GM21529 (cell line): ENCODE measurements around the gene ETFA.

ENCODE experiments used
- ATAC-seq: cut with Tn5 transposase; IDR thresholded peaks from one replicate; pipeline ENCODE4 v1.9.1; 2021; ENCODE audit not compliant: unreplicated experiment

ETFA gene

GRCh38 chr15:76179023-76179422 is 132.2 kb downstream of the ETFA start:
- no peak for ATAC-seq

DNA sequence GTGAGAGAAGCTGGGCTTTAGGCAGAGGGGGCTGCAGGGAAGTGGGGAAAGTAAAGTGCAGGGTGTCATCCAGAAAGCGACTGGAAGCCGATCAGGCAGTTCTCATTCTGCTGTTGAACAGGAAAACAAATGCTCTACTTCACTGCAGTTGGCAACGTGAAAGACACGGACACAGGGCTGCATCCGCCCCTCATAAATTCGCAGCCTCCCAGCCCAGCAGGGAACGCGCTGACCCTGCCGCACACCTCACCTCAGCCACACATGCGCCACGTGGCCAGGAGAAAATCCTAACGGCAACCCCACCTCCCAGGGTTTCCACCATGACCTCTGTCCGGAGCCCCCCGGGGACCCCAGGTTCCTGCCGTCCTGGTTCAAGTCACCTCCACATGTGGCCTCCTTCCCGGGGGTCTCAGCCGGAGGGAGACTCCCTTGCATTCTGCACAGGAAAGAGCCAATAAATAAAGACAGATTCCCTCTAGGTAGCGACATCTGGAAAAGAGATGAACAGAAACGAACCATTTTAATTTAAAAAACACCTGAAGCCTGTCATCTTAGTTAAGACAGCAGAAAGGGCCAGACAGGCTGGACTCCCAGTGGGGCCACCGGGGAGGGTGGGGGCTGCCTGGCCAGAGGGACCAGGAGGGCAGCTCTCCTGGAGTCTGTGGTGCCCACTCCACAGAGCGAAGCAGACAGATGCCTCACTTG is 132.8 kb downstream of the ETFA start:
- no peak for ATAC-seq

GRCh38 chr15:76177491-76178040 is 133.7 kb downstream of the ETFA start:
- no peak for ATAC-seq

DNA sequence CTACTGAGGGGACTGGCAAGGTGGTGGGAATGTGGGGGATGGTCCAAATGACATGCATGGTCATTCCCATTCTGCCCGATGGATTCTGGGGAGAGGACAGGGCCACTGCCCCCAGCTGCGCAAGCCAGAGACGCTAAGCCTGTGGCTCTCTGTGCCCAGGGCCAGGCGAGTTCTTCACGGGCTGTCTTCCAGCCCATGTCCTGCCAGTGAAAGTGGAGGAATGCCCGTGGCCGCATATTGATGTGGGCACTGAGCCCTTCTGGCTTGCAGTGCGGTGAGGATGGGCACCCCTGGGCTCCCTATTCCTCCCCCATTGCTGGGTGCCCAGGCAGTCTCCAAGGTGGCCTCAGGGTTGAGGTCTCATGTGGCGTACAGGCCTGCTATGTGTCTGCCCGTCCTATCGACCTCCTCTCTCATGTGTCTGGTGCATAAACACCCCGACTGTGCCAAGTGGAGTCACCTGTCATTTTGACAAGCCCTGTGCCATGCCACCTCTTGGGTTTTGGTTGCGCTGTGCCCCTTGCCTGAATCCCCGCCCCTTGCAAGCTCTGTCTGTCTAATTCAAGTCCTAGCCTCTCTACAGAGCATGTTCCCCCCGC is 134.7 kb downstream of the ETFA start:
- ATAC-seq, result no peak

DNA sequence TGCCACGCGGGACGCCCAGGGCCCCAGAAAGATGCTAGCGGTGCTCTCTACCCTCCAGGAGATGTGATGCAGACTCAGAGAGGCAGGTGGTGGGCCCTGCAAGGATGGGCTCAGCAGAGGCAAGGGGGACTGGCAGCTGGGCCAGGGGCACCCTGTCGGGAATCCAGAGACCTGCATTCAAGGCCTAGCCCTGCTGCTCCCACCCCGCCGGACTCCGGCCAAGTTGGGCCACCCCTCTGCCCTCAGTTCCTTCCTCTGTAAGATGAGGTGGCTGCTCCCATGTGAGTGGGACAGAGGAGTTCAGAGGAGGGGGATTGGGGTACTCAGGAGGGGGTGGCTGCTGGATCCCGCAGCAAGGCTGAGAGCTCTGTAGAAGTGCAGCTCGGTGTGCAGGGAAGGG is 135.2 kb downstream of the ETFA start:
- no peak for ATAC-seq

GRCh38 chr15:76175442-76175841 is 135.8 kb downstream of the ETFA start:
- ATAC-seq, result no peak

GRCh38 chr15:76174654-76175053 is 136.6 kb downstream of the ETFA start:
- ATAC-seq, result no peak

DNA sequence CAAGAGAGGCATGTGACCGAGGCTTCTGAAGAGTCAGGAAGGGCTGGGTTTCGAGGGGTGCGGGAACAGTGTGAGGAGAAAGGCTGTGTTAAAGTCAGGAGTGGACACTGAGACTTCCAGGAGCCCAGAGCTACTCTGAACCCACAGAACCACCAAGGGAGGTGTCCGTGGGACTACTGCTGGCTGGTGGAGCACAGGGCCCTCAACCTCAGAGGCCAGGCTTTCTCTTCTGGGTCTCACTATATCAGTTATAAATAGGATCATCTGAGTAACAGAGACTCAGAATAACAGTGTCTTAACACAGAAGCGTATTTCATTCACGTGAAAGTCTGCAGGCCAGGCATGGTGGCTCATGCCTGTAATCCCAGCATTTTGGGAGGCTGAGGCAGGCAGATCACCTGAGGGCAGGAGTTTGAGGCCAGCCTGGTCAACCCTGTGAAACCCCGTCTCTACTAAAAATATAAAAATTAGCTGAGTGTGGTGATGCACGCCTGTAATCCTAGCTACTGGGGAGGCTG is 137.9 kb downstream of the ETFA start:
- no peak for ATAC-seq

DNA sequence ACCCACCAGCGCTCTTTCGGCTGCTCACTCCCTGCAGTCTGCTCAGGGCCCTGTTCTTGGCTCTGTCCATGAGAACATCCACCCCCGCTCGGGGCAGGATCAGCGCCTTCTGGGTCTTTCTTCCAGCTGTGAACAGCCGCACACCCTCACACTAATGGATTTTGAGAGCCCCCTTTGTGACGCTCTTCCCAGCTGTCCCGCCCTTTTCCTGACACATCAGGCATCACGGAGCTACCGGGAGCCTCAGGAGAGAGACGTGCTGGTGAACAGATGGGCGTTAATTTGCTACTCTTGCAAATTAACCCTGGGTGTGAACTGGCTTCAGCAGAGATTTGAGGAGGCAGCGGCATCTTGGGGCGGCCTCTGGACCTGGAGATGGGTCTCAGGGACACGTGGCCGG is 138.5 kb downstream of the ETFA start:
- no peak for ATAC-seq

GRCh38 chr15:76169911-76170800 is 141.1 kb downstream of the ETFA start:
- no peak for ATAC-seq

DNA sequence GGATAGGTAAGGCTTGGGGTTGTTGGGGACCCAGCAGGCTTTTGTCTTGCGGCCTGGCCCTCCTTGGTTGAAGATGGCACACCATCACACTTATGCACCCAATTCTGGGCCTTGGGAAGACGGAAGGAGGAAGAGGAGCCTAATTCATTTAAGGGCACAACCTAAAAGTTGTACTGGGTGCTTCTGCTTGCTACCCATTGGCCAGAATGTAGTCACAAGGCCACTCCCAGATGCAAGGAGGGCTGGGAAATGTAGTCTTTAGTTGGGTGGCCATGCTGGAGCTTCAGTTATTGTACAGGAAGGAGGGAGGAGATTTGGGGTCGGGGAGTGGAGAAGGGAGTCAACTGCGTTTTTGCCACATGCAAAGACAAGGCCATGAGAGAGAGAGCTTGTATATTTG is 142.3 kb downstream of the ETFA start:
- no peak for ATAC-seq

GRCh38 chr15:76168237-76168984 is 142.9 kb downstream of the ETFA start:
- no peak for ATAC-seq

GRCh38 chr15:76165951-76166350 is 145.3 kb downstream of the ETFA start:
- no peak for ATAC-seq
